ENCODE results near the gene PAOX.
"Not testable (repeated sequence)": the region's sequence is repeated elsewhere in the genome, so short reads cannot be mapped to it uniquely, and the experiment has no call there.

PAOX gene

GRCh38 chr10:133405844-133406527 lies 26.9 kb downstream of the PAOX start:
- Histone ChIP-seq H3K9ac (ENCODE audit: low read depth, low read length) (no peak overlapping the region), H3K27ac (ENCODE audit: low read length) (no peak overlapping the region), H4K20me1 (ENCODE audit: insufficient read depth, low read length) (peaks cover 8% of the 10 kb centered on the region; the same call in 1 of the 2 replicates), H3K9me3 (ENCODE audit: insufficient read depth, low read length, severe bottlenecking) (peaks cover 33% of the 10 kb centered on the region), H2AFZ (ENCODE audit: low read depth, low read length) (no peak overlapping the region), H3K4me3 (ENCODE audit: low read depth in 1 of 2, low read length in 2 of 2) (no peak overlapping the region), H3K4me1 (ENCODE audit: insufficient read depth, low read length) (no peaks in the 10 kb centered on the region), H3K4me2 (ENCODE audit: insufficient read depth, low read length) (no peak overlapping the region), H3K79me2 (ENCODE audit: insufficient read depth, low read length) (peaks cover 75% of the 10 kb centered on the region), H3K36me3 (ENCODE audit: insufficient read depth, low read length) (peaks cover 96% of the 10 kb centered on the region), H3K27me3 (ENCODE audit: insufficient read depth, low read length, poor library complexity) (no peaks in the 10 kb centered on the region)
- no peak for DNase-seq
- no peak for ATAC-seq (ENCODE audit: insufficient read depth, low read depth)
- TF ChIP-seq, protein P1, sequence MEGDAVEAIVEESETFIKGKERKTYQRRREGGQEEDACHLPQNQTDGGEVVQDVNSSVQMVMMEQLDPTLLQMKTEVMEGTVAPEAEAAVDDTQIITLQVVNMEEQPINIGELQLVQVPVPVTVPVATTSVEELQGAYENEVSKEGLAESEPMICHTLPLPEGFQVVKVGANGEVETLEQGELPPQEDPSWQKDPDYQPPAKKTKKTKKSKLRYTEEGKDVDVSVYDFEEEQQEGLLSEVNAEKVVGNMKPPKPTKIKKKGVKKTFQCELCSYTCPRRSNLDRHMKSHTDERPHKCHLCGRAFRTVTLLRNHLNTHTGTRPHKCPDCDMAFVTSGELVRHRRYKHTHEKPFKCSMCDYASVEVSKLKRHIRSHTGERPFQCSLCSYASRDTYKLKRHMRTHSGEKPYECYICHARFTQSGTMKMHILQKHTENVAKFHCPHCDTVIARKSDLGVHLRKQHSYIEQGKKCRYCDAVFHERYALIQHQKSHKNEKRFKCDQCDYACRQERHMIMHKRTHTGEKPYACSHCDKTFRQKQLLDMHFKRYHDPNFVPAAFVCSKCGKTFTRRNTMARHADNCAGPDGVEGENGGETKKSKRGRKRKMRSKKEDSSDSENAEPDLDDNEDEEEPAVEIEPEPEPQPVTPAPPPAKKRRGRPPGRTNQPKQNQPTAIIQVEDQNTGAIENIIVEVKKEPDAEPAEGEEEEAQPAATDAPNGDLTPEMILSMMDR (IDR thresholded peaks at IDR 0.05; ENCODE audit: borderline replicate concordance, extremely low read depth, low read length, poor library complexity, severe bottlenecking) = no peak
- no peak for TF ChIP-seq EZH2 (IDR thresholded peaks at IDR 0.05; ENCODE audit: borderline replicate concordance, low read depth, low read length, severe bottlenecking)

DNA sequence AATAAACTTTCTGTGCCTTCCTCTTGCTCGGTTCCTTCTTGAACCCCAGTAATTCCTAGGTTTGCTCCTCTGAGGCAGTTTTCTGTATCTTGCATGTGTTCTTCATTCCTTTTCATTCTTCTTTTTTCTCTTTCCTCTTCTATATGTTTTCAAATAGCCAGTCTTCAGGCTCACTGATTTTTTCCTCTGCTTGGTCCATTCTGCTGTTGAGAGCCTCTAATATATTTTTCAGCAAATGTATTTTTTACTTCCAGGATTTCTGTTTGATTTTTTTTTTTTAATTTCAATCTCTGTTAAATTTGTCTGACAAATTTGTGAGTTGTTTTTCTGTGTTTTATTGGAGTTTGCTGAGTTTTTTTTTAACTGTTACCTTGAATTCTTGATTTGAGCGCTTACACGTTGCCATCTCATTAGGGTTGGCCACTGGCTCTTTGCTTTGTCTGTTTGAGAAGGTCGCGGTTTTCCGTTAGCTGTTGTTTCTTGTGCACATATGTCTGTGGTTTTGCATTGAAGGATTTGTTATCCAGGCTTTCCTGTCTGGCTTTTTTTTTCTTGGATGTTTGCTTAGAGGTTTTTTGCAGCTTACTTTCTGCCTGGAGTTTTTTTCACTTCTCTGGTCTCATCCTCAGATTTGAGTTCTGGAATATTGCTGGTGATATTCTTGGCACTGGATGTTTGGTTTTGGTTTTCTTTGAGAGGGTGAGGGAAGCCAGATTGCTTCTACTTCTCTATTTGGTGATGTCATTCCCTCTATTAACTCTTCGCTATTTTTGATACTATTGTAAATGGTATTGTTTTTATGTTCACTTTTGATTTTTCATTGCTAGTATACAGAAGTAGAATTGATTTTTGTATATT lies 32.7 kb downstream of the PAOX start:
- ATAC-seq (ENCODE audit: insufficient read depth, low read depth) (no peak), DNase-seq (no peak)
- Histone ChIP-seq H2AFZ (ENCODE audit: low read depth, low read length) (no peak overlapping the region), H3K27ac (ENCODE audit: low read length) (no peak overlapping the region), H3K27me3 (ENCODE audit: insufficient read depth, low read length, poor library complexity) (no peaks in the 10 kb centered on the region), H4K20me1 (ENCODE audit: insufficient read depth, low read length) (no peaks in the 10 kb centered on the region), H3K4me3 (ENCODE audit: low read depth in 1 of 2, low read length in 2 of 2) (no peak overlapping the region), H3K9ac (ENCODE audit: low read depth, low read length) (no peak overlapping the region), H3K4me2 (ENCODE audit: insufficient read depth, low read length) (no peak overlapping the region), H3K4me1 (ENCODE audit: insufficient read depth, low read length) (no peaks in the 10 kb centered on the region), H3K9me3 (ENCODE audit: insufficient read depth, low read length, severe bottlenecking) (peaks cover 66% of the 10 kb centered on the region), H3K79me2 (ENCODE audit: insufficient read depth, low read length) (peaks cover 73% of the 10 kb centered on the region), H3K36me3 (ENCODE audit: insufficient read depth, low read length) (peaks cover 84% of the 10 kb centered on the region)
- TF ChIP-seq EZH2 (IDR thresholded peaks at IDR 0.05; ENCODE audit: borderline replicate concordance, low read depth, low read length, severe bottlenecking) = no peak

- ATAC-seq (ENCODE audit: insufficient read depth, low read depth) (no peak), DNase-seq (no peak)
- no peak overlapping the region for H2AFZ ChIP-seq (ENCODE audit: low read depth, low read length)
- H3K9ac ChIP-seq (ENCODE audit: low read depth, low read length) = no peak overlapping the region
- H3K36me3 ChIP-seq (ENCODE audit: insufficient read depth, low read length) = peaks cover 78% of the 10 kb centered on the region
- no peak overlapping the region for H3K27ac ChIP-seq (ENCODE audit: low read length)
- TF ChIP-seq, protein P1 (IDR thresholded peaks at IDR 0.05; ENCODE audit: borderline replicate concordance, extremely low read depth, low read length, poor library complexity, severe bottlenecking) = no peak
- TF ChIP-seq EZH2 (IDR thresholded peaks at IDR 0.05; ENCODE audit: borderline replicate concordance, low read depth, low read length, severe bottlenecking) = no peak
- no peaks in the 10 kb centered on the region for H3K27me3 ChIP-seq (ENCODE audit: insufficient read depth, low read length, poor library complexity)
- H3K4me2 ChIP-seq (ENCODE audit: insufficient read depth, low read length) = no peak overlapping the region
- H3K4me3 ChIP-seq (ENCODE audit: low read depth in 1 of 2, low read length in 2 of 2) = no peak overlapping the region
- peaks cover 60% of the 10 kb centered on the region for H3K9me3 ChIP-seq (ENCODE audit: insufficient read depth, low read length, severe bottlenecking)
- H4K20me1 ChIP-seq (ENCODE audit: insufficient read depth, low read length) = no peaks in the 10 kb centered on the region
- H3K79me2 ChIP-seq (ENCODE audit: insufficient read depth, low read length) = peaks cover 67% of the 10 kb centered on the region
- no peaks in the 10 kb centered on the region for H3K4me1 ChIP-seq (ENCODE audit: insufficient read depth, low read length)
These were observed 33.3 kb downstream of the PAOX start for GRCh38 chr10:133412381-133412711.

- not testable (repeated sequence) for H3K4me1 ChIP-seq (ENCODE audit: insufficient read depth, low read length); H4K20me1 ChIP-seq (ENCODE audit: insufficient read depth, low read length); H2AFZ ChIP-seq (ENCODE audit: low read depth, low read length); H3K4me2 ChIP-seq (ENCODE audit: insufficient read depth, low read length); H3K27ac ChIP-seq (ENCODE audit: low read length); ATAC-seq (ENCODE audit: insufficient read depth, low read depth); H3K27me3 ChIP-seq (ENCODE audit: insufficient read depth, low read length, poor library complexity); H3K4me3 ChIP-seq (ENCODE audit: low read depth in 1 of 2, low read length in 2 of 2); H3K9ac ChIP-seq (ENCODE audit: low read depth, low read length)
- peak; percentile 4 for DNase-seq
- H3K36me3 ChIP-seq (ENCODE audit: insufficient read depth, low read length) = peaks cover 72% of the 10 kb centered on the region
- peaks cover 50% of the 10 kb centered on the region for H3K79me2 ChIP-seq (ENCODE audit: insufficient read depth, low read length)
- H3K9me3 ChIP-seq (ENCODE audit: insufficient read depth, low read length, severe bottlenecking) = peaks cover 49% of the 10 kb centered on the region
These were observed 35.3 kb downstream of the PAOX start for GRCh38 chr10:133414401-133414800.

Data from DND-41 (cell line).